GM04504 (cell line): ENCODE results near the gene AMD1.

Experiments
- DNase-seq: peaks from one replicate; pipeline ENCODE4 v3.0.0-alpha.2; 2012; ENCODE audit warnings: low read depth

AMD1 gene

DNA sequence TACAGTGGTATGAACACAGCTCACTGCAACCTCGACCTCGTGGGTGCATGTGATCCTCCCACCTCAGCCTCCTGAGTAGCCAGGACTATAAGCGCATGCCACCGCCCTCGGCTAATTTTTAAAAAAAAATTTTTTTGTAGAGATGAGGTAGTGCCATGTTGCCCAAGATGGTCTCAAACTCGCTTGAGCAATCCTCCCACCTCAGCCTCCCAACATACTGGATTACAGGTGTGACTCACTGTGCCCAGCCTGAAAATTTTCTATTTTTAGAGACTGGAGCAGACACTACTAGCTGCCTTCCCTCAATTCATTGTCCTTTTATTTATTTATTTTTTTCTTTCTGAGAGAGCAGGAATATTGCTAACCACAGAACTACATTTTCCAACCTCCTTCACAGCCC, 63.6 kb downstream of the AMD1 start:
- DNase-seq: no peak

DNA sequence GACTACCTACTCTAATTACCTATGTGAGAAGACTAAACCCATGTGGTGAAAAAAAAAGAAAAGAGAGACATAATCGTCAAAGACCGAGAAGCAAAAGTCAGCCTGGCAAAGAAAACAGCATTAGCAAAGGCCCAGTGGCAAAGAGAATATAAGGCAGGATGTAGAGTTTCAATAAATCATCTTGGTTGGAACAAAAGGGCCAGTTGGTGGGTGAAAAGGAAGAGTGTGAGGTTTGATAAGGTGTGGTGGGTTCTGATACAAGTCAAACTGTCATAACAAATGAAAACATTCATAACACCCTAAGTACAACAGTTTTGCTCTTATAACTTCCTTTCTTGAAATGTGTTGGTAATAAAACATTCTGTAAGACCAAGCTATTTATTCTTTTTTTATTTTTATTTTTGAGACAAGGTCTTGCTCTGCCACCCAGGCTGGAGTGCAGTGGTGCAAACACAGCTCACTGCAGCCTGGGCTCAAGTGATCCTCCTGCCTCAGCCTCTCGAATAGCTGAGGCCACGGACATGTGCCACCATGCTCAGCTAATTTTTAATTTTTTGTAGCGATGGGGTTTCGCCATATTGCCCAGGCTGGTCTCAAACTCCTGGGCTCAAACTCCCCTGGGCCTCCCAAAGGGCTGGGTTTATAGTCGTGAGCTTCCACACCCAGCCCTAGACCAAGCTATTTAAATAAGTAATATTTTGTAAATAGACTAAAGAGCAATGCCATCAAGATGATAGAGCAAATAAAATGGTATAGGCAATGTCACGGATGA, 65.0 kb downstream of the AMD1 start:
- no peak for DNase-seq

DNA sequence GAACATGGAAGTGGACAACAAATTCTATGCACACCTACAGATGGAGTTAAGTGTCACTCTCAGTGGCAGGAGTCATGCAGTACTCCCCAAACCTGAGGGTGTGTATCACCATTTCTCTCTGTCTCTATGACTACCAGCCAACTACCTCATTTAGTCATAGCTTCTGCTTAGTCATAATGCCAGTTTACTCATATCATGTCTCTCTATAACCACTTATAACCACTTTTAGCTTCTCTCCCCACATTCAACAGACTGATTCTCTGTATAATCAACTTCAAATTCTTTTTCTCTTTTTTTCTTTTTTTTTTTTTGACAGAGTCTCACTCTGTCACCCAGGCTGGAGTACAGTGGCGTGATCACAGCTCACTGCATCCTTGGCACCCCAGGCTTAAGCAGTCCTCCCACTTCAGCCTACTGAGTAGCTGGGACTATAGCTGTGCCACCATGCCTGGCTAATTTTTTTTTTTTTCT, 70.1 kb downstream of the AMD1 start:
- DNase-seq: peak; percentile 81
